Chondrocyte (in vitro differentiated cells): ENCODE measurements around the gene RHOU. TPM values are rescaled to one million over a fixed set of nuclear protein-coding genes. Genes with fewer than 3 reads are reported as not detected.

Experiments used
- DNase-seq: peaks from one replicate; pipeline ENCODE4 v3.0.0; 2021; ENCODE audit warnings: mixed read lengths, low spot score
- H3K27ac Mint-ChIP-seq: one replicate; pipeline ENCODE4 v1.8.0; 2021; ENCODE audit warnings: mild to moderate bottlenecking, moderate library complexity, mixed read lengths; ENCODE audit not compliant: unreplicated experiment
- H3K27me3 Mint-ChIP-seq: 2 replicates; pipeline ENCODE4 v1.8.0; 2021; ENCODE audit warnings: low read depth, mixed read lengths
- H3K36me3 Mint-ChIP-seq: 2 replicates; pipeline ENCODE4 v1.8.0; 2021; ENCODE audit warnings: low read depth, mixed read lengths
- H3K4me1 Mint-ChIP-seq: 2 replicates; pipeline ENCODE4 v1.8.0; 2021; ENCODE audit warnings: low read depth, mild to moderate bottlenecking, mixed read lengths
- H3K4me3 Mint-ChIP-seq: one replicate; pipeline ENCODE4 v1.8.0; 2021; ENCODE audit warnings: mild to moderate bottlenecking, moderate library complexity, mixed read lengths; ENCODE audit not compliant: unreplicated experiment
- H3K9me3 Mint-ChIP-seq: 2 replicates; pipeline ENCODE4 v1.8.0; 2021; ENCODE audit warnings: low read depth, mixed read lengths
- total RNA-seq: library from RNA; stranded (reverse); gene quantifications from 3 replicates; pipeline ENCODE4 v1.2.1, GENCODE V29; 2021
- TF ChIP-seq, protein P1 (sequence below): fragments of 200-600 bp; sonication (generic); IDR thresholded peaks from 2 replicates; pipeline ENCODE4 v1.5.0; 2021; ENCODE audit warnings: antibody characterized with exemption, mild to moderate bottlenecking, moderate library complexity

The RHOU gene
- total RNA-seq, 1 donor from 2014 or later: 5.9 TPM

DNA sequence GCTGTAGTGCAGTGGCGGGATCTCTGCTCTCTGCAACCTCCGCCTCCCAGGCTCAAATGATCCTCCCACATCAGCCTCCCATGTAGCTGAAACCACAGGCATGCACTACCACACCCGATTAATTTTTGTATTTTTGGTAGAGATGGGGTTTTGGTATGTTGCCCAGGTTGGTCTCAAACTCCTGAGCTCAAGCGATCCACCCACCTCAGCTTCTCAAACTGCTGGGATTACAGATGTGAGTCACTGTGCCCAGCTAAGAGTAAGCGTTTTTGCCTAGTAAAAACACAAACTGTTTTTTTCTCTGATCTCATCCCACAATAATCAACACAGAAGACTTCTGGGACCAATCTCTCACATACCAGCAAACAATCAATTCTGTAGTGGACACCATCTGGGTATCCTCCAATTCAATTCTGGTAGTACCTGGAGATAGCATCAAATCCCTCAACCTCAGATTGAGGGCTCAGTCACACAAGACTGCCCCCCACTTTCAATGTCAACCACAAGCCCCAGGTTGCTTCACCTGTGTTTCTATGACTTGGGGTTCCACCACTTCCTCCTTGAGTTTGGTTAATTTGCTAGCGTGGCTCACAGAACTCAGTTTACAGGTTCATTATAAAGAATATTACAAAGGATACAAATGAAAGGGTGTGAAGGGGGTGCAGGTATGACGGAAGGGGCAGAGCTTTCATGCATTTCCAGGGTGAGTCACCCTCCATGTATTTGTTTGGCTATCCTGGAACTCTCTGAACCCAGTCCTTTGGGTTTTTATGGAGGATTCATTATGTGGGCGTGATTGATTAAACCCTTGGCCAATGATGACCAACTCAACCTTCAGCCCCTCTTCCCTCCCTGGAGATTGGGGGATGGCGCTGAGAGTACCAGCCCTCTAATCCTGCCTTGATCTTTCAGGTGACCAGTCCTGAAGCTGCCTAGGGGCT is 40.0 kb upstream of the RHOU start:
- no peaks in the 10 kb centered on the region for H3K36me3 Mint-ChIP-seq
- DNase-seq: no peak
- H3K27me3 Mint-ChIP-seq: no peaks in the 10 kb centered on the region
- H3K9me3 Mint-ChIP-seq: no peaks in the 10 kb centered on the region
- H3K27ac Mint-ChIP-seq: no peak overlapping the region
- no peak overlapping the region for H3K4me3 Mint-ChIP-seq
- TF ChIP-seq, protein P1, sequence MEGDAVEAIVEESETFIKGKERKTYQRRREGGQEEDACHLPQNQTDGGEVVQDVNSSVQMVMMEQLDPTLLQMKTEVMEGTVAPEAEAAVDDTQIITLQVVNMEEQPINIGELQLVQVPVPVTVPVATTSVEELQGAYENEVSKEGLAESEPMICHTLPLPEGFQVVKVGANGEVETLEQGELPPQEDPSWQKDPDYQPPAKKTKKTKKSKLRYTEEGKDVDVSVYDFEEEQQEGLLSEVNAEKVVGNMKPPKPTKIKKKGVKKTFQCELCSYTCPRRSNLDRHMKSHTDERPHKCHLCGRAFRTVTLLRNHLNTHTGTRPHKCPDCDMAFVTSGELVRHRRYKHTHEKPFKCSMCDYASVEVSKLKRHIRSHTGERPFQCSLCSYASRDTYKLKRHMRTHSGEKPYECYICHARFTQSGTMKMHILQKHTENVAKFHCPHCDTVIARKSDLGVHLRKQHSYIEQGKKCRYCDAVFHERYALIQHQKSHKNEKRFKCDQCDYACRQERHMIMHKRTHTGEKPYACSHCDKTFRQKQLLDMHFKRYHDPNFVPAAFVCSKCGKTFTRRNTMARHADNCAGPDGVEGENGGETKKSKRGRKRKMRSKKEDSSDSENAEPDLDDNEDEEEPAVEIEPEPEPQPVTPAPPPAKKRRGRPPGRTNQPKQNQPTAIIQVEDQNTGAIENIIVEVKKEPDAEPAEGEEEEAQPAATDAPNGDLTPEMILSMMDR: no peak
- peaks cover 8% of the 10 kb centered on the region for H3K4me1 Mint-ChIP-seq

DNA sequence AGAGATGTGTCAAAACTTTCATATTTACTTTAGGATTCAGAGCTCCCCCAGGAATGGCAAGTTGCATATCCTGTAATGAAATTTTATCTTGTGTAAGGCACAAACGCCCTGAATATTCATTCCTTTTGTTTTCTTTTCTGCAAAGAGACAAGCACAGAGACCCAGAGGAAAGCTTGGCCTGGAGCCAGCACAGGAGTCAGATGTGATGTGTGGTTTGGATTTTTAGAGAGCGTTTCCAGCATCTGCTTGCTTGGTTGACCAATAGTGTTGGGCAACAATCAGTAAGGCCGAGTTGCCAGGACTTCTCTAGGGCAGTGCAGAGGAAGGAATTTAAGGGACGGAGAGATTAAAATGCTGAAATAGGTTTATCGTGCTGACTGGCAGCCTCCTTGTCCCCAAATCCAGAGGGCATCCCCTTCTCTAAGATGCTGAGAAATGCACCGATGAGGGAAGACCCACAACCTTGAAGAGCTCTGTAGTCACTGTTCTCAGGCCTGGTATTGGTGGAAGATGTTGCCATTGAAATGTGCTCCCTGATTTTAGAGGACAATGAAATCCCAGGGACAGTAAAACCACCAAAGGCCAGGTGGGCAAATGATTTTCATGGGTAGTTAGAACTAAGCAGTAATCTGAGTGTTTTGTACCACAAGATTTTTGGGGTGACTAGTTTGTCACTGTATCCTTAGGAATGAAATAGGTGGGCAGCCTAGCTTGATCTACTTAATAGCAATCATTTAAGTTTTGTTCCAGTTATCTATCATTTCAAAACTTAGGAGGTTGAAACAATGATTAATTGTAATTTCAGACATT is 37.9 kb upstream of the RHOU start:
- no peak for DNase-seq
- H3K4me3 Mint-ChIP-seq: no peak overlapping the region
- no peak overlapping the region for H3K27ac Mint-ChIP-seq
- peaks cover 2% of the 10 kb centered on the region for H3K9me3 Mint-ChIP-seq
- TF ChIP-seq, protein P1: no peak
- H3K36me3 Mint-ChIP-seq: no peaks in the 10 kb centered on the region
- no peaks in the 10 kb centered on the region for H3K27me3 Mint-ChIP-seq
- H3K4me1 Mint-ChIP-seq: peaks cover 8% of the 10 kb centered on the region

DNA sequence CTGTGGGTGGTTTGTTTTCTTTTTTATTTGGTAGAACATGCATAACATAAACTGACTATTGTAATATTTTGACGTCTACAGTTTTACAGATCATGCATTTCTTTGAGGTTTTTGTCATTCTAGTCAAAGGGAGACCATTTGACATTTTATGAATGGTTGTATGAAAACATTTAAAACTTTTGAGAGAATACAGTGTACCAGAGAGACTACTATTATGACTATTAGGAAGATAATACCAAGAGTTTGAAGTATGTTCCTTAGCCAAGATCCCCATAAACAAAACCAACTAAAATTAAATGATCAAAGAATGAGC is 37.3 kb upstream of the RHOU start:
- Mint-ChIP-seq H3K36me3 (no peaks in the 10 kb centered on the region), H3K27ac (no peak overlapping the region), H3K27me3 (no peaks in the 10 kb centered on the region), H3K9me3 (peaks cover 5% of the 10 kb centered on the region), H3K4me3 (no peak overlapping the region), H3K4me1 (peaks cover 8% of the 10 kb centered on the region)
- TF ChIP-seq, protein P1: no peak
- DNase-seq: no peak

DNA sequence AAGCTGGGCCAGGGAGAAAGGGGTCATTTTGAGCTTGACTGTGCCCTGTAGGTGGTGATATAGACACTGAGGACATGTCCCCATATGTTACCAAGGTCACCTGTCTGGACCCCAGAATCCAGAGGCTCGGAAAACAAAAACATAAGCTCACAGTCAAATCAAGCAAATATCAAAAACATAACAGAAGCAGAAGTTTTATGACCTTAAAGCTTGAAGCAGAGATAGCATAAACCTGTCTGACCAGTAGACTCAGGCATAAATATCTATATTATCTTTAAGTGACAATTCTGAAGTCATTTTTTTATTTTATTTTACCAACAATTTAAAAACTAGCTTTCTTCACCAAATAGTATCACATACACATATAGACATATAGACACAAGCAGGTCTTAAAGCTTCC is 32.8 kb upstream of the RHOU start:
- TF ChIP-seq, protein P1: no peak
- H3K27me3 Mint-ChIP-seq: no peaks in the 10 kb centered on the region
- no peak overlapping the region for H3K4me3 Mint-ChIP-seq
- no peak overlapping the region for H3K27ac Mint-ChIP-seq
- H3K36me3 Mint-ChIP-seq: no peaks in the 10 kb centered on the region
- peaks cover 5% of the 10 kb centered on the region for H3K9me3 Mint-ChIP-seq
- no peak for DNase-seq
- peaks cover under 1% of the 10 kb centered on the region for H3K4me1 Mint-ChIP-seq

DNA sequence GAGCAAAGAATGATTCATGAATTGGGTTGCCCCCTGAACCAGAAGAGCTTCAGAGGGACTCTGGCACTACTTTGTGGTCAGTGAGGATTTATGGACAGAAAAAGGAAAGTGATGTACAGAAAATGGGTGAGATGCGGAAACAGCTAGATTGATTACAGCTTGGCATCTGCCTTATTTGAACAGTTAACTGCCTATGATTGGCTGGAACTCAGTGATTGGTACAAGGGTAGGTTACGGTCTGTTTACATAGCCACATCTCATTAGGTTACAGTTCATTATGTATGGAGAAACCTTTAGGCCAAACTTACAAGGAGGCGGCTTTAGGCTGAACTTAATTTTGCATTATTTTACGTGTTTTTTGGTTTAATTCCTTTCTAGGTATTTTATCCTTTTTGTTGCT is 29.0 kb upstream of the RHOU start:
- peaks cover 2% of the 10 kb centered on the region for H3K27me3 Mint-ChIP-seq
- H3K36me3 Mint-ChIP-seq: no peaks in the 10 kb centered on the region
- no peak for DNase-seq
- peaks cover 5% of the 10 kb centered on the region for H3K9me3 Mint-ChIP-seq
- no peak overlapping the region for H3K27ac Mint-ChIP-seq
- no peak overlapping the region for H3K4me3 Mint-ChIP-seq
- TF ChIP-seq, protein P1: no peak
- no peaks in the 10 kb centered on the region for H3K4me1 Mint-ChIP-seq
